Midbrain (tissue), 1 donor: ENCODE results near the gene GBX2.
"Not testable (repeated sequence)": the region's sequence is repeated elsewhere in the genome, so short reads cannot be mapped to it uniquely, and the experiment has no call there.

Experiments
- DNase-seq: peaks from one replicate; lab custom pipeline; 2025; lab: John Stamatoyannopoulos, UW

Gene GBX2

DNA sequence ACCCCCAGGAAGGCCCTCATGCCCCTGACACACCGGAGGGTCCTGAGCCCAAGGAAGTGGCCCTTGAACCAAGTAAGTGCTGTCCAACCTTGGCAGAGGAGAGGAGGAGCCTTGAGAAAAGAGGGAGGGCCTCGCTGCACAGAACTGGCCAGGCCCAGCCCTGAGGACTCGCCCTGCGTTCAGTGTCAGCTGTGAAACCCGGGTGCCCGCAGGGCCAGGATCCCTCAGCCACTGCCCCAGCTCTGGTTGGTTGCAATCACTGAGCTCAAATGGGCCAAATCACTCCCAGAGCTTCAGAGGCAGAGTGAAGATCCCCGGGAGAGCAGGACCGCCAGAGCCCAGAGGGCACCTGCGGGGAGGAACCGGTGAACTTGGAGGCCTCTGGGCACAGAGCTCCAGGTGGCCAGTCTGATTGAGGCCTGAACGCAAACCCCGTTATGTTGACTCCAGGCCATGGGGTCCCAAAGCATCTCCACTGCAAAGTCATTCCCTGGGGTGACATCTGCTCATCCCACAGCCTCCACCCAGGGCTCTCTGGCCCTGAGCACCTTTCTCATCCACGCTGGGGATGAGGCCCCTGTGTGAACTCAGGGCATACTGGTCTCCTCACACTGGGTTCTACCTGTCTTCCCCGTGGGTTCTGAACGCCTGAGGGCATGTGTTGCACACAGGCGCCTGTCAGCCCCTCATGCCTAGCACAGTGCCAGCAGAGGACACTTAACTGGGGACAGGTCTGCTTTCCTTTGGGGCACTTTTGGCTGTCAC, 11.9 kb downstream of the GBX2 start:
- no peak for DNase-seq

DNA sequence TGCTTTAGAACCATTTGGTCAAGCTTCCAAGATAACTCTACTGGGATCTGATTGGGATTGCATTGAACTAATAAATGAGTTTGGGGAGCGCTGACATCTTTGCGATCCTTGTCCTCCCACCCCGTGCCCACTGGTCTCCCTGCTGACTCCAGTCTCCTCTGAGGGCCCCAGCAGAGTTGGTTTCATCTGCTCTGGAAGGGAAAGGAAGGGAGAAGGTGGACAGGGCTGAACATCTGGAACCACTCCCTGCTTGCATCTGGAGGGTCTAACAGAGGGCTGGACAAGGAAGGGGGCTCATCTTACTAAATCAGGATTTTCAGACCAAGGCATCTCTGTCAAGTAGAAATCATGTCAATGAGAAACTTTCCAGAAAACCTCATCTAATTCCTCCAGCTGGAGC, 12.8 kb downstream of the GBX2 start:
- DNase-seq = no peak

DNA sequence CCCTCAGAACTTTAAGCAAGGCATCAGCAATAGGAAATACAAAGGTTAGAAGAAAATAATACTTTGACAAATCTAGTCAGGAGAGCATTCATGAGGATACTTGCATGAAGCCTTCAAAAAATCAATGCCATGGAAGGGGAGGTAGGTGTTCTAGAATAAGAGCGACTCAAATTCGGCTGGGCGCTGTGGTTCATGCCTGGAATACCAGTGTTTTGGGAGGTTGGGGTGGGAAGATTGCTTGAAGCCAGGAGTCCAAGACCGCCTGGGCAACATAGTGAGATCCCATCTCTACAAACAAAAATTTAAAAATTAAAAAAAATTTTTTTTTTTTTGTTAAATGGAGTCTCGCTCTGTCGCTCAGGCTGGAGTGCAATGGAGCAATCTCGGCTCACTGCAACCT, 21.8 kb downstream of the GBX2 start:
- DNase-seq = no peak

DNA sequence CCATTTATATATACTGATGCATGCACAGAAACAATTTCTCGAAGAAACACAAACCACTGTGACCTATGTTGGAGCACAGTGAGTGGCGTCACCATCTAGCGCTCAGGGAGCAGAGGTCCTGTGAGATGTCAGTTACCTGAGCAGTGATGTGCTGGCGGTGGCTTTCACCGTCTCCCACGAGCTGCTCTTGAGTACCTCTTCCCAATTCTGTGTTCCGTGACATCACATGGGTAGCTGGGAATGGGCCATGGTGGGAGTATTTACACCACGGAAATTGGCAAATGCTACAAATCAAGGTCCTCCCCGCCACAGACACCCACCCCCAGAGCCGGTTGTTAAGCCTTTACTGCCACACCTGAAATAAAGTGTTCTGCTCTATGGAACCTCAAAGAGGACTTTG, 24.4 kb downstream of the GBX2 start:
- no peak for DNase-seq

DNA sequence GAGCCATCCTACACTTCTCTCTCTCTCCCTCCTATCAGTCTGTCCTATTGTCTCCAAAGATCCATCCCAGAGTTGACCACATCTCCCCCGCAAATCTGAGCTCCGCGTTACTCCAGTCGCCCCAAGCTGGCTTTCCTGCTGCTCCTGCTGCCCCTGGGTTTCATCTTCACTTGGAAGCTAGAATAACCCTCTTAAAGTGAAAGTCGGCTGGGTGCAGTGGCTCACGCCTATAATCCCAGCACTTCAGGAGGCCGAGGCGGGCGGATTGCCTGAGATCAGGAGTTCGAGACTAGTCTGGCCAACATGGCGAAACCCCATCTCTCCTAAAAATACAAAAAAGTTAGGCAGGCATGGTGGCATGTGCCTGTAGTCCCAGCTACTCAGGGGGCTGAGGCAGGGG, 26.6 kb downstream of the GBX2 start:
- not testable (repeated sequence) for DNase-seq

DNA sequence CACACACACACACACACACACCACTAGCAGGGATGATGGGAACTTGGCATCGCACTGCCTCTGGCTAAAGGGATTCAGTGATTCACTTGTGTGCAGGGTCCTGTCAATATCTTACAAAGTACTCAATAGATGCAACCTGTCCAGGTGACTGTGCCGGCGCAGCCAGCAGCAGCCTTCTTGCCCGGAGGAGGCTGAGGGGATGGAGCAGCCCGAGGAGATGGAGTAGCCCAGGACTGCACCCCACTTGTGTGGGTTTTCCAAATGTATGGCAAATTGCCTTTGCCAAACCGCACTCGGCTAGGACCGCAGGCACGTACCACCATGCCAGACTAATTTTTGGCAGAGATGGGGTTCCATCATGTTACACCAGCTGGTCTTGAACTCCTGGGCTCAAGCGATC, 31.1 kb downstream of the GBX2 start:
- DNase-seq = no peak

DNA sequence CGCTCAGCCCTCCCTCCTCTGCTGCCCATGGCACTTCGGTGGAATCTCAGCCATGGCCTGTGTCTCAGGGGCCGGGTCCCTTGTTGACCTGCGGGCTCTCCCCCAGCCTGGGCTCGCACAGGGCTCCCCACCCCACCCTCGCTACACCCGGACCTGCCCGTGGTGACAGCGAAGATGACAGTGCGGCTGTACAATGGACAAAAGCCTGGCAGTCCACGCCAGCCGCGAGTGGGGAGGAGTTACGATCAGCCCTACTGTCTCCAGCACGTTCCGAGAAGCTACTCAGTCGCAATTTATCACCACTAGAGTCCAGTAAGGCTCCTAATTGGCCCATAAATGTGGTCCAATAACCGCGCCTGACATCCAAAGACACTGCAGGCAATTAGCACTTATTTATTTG, 31.6 kb downstream of the GBX2 start:
- peak; percentile 17 for DNase-seq

DNA sequence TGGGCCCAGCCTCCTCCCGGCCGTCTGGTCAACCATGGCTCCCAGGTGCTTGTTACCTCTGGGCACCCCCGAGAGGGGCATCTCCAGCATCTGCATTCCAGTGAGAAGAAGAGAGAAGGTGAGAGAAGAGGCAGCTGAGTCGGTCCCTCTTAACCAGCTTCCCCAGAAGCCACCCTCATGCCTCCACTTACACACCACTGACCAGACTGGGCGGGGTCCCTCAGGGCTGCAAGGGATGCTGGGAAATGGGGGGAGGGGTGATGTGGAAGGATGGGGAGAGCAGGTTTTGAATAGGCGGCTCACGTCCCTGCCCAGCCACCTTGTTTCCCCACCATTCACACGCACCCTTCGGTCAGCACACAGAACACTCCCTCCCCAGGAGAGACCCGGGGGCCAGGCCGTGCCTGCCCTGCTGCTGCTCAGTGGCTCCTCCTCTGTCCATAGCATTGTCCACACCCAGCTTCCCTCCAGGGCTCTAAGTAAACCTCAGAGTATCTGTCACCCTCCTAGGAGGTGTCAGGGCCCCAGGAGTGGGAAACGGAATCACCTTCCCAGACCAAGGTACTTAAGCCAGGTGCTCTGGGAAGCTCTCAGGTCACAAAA, 34.7 kb downstream of the GBX2 start:
- DNase-seq = no peak

DNA sequence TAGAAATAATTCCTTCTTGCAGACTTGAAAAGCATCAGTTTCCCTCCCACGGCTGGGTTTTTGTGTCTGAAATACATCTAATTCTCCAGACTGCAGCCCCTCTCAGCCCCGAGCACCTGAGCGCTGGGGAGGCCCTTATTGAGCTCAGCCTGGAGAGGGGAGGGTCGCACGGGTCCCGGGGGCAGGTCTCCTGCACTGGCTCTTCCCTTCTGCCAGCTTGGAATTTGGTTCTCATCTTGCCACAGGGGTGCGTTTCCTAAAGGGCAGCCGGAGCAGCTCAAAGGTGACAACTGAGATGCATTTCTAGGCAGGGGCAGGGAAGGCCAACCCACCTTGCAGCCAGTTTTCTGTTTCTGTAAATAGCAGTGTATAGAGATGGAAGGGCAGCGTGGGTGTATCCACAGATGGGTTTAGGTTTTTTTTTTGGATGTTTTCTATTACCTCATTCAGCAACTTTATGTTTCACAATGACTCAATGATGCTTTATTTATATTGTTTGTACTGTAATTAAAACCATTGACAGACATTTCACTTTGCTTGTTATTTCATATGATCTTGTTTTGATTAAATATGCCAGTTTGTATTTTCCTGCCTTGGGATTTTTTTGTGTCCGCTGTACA, 37.0 kb downstream of the GBX2 start:
- no peak for DNase-seq

DNA sequence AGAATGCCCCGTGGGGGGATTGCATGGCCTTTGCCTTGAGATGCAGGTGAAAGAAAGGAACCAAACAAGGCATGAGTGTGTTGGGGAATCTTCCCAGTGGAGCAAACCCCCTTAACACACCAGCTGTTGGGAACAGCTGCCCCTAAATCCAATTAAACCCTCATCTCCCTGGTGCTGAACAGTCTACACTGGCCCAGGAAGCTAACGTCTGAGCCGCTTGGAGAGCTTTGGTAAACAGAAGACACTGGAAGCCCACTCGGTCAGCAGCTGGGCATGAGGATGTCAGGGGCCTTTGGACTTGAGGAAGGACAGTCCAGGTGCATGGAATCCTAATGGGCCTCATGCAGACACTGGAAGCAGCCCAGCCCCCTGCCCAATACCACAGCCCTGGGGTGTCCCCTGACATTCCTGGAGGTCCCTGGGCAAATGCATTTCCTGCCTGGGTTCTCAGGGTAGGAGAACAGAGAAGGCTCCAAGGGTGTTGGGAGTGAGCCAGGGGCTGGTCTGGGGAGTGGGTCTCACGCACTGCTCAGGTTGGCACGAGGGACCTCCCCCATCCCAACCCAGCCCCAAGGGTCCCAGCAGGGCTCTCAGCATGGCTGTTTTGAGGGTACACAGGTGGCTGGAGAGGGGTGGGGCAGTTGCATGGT, 37.7 kb downstream of the GBX2 start:
- no peak for DNase-seq

DNA sequence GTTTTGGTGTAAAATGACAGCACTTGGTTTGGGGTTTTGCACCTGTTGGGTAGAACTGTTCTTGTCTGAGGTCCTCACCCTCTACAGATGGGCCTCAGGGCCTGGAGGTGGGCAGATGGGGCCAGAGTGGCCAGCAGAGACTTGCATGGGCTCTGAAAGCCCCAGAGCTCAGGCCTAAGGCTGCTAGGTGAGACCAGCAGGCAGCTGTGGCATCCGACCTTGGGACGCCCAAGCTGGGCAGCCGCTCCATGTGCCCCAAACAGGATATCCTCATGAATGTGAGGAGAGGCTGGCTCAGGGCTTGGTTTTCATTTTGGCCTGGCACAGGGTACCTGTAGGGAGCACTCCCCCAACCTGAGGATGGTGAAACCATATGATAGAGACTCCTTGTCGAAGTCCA, 38.3 kb downstream of the GBX2 start:
- DNase-seq = no peak

DNA sequence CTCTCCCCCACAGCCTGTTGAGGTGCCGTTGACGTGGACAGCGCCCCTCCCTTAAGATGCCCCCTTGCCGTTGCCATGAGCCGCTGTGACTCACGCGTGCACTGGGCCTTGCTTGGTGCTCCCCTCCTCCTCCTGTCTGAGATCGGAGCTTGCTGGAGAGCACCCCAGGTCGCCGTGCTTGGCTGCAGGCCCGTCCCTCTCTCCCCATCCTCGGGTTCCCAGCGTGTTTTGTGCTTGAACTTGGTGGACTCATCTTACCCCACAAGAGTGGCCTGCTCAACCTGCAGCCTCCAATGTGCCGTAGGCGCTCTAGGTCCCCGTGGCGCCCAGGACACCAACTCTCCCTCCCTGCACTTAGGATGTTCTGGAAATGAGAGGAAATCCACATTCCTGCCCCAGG, 39.9 kb downstream of the GBX2 start:
- no peak for DNase-seq

DNA sequence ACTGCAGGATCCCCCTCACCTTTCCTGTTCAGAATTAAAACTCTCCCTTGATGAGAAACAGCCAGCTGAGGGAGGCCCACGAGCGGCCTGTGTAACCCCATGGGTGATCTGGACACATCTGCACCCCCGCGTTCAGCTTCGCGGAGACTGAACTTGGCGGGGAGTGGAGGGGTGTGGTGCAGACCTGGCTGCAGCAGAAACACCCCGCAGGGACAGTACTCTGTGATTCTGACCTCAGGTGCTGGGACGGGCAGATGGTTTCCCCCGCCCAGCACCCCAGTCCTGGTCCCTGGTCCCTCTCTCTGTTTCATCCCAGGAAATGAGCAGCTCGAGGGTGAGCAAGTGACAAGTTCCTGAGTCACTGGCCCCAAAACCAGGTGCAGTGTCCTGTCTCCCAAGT, 41.2 kb downstream of the GBX2 start:
- DNase-seq = no peak

DNA sequence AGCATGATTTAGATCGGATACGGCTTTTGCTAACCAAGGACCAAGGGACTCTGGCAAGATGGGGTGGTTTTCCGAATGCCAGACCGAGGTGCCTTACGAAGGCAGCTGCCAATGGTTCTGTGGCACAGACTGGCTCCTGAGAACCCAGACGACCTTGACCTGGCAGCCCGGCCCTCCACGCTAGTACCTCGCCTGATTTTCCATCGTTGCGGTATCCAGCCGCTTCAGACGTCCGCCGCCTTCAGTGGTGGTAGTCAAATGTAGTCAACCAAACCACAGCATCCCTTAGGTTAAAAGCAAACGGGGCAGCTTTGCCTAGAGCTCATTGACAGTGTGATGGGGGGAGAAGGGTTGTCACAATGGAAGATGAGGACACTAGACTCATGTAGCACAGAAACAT, 42.6 kb downstream of the GBX2 start:
- no peak for DNase-seq

DNA sequence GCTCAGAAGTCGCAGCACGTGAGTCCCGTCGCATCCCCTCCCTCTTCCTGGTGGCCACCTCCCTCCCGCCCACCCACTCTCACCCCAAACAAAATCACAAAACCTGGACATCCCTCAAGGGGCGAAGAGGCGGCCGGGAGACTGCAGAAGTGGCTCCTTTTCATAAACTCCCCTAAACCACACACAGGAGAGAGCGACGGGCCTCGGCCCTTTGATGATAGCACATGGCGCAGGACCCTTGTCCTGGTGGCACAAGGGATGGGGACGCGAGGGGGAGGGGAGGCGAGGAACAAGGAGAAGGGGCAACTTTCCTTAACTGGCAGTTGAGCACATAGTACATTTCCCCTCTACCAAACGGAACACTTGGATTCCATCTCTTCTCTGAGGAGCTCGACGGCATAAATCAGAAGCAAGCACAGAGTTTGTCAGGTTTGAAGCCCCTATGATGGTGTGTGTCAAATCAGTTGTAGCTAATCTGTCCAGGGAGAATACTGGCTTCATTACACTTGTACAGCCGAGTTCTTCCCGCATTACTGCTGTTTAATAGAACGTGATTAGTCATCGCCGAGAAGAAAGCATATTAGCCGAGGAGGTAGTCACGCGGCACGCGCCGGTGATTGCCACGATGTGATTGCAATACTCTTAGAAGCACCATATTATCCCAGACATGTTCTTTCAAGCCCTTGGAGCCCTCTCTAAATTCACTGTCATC, 43.8 kb downstream of the GBX2 start:
- DNase-seq = no peak

DNA sequence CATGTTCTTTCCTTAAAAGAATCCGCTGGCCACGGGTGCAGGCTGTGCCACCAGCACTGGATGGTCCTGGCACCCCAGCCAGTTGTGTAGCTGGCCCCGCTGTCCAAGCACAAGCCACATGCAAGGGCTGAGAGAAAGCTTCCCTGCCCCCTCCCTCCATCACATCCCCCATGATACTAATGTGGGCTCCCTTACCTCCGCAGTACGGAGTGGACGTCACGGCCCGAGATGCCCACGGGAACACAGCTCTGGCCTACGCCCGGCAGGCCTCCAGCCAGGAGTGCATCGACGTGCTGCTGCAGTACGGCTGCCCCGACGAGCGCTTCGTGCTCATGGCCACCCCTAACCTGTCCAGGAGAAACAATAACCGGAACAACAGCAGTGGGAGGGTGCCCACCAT, 44.5 kb downstream of the GBX2 start:
- DNase-seq = no peak

DNA sequence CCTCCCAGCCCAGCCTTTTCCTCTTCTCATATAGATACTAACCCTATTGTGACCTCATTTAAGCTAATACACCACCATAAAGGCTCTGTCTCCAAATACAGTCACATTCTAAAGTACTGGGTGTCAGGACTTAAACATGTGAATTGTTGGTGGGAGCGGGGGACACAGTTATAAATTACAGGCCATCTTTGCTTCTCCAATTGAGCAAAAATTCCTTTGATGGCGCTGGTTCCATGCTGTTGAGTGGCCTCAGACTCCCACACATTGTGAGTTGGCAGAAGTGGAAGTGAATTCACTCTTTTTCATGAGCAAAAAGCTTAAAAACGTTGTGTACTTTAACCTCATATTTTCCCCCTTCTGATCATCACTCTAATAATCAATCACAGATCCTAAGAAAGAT, 46.0 kb downstream of the GBX2 start:
- no peak for DNase-seq

DNA sequence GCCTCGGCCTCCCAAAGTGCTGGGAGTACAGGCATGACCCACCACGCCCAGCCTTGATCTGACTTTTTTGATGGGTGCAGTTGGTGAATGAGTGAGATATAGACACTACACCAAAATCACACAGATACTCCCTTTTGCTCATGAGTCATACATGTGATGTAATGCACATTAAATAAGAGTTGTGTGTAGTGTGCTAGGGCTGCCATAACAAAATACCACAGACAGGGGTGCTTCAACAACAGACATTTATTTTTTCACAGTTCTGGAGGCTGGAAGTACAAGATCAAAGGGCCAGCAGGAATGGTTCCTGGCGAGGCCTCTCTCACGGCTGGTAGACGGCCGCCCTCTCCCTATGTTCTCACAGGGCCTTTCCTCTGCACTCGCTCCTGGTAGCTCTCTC, 46.6 kb downstream of the GBX2 start:
- no peak for DNase-seq

DNA sequence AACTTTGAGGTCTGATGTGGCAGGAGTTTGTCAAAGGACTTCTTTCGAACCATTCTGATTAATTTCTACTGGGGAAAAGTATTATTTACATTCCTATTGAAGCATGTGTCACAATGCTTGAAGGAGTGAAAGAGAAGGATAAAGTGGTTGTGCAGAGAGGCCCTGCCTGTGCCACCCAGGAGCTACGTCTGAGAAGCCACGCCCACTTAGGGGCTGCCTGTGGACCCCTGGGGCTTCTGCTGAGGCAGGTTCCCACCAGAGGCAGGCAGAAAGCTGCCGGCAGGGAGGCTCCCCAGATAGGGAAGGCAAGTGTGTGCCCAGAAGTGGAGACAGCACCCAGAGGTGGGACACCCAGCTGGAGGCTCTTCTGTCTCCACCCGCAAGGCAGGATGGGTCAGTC, 47.4 kb downstream of the GBX2 start:
- no peak for DNase-seq

DNA sequence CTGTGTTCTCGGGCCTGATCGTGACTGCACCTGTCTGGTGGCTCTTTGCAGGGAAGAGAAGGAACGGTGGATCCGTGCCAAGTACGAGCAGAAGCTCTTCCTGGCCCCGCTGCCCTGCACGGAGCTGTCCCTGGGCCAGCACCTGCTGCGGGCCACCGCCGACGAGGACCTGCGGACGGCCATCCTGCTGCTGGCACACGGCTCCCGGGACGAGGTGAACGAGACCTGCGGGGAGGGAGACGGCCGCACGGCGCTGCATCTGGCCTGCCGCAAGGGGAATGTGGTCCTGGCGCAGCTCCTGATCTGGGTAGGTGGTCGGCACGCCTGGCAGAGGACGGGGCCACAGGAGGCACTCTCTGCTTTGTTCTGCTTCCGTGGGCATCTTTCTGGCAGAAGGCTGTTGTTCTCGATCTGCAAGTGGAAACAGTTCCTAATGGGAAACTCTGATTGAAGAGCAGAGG, 48.0 kb downstream of the GBX2 start:
- no peak for DNase-seq

DNA sequence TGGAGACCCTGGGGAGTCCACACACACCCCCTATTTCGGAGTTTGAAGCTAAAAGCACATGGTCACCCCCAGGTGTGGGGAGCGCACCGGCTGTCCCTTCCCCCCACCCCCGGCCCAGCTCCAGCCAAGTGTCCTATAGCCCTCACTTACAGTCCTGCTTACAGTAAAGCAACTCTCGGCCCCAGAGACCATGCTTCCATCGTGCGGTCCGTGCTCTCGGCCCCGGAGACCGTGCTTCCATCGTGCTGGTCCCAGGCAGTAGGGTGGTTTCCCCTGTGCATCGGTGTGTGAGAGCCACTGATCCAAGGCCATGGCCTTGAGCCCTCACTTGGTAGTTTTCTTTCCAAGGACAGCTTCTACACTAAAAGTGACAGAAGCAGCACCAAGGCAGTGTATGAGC, 48.7 kb downstream of the GBX2 start:
- DNase-seq = no peak

DNA sequence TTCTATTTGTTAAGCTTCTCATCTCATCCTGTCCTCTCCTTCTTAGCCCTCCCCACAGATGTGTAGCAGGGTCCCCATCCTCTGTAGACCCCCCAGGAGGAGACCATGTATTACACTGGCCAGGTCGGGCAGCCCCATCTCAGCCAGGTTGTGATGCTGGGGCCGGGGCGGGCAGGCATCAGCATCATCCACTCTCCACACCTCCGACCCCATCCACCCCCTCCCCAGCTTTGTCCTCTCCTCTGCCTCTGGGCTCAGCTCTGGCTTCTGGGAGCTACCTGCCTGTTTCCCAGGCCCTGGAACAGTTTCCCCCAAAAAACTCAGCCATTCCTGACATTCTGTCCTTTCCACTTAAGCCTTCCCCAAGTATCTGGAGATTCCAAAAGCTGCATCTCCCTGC, 49.2 kb downstream of the GBX2 start:
- no peak for DNase-seq
